ENCODE measurements around the gene GARRE1.

GARRE1 gene

GRCh38 chr19:34298891-34299520 lies 44.7 kb downstream of the GARRE1 start:
- FAIRE-seq, result no peak
- TF ChIP-seq, protein P1, sequence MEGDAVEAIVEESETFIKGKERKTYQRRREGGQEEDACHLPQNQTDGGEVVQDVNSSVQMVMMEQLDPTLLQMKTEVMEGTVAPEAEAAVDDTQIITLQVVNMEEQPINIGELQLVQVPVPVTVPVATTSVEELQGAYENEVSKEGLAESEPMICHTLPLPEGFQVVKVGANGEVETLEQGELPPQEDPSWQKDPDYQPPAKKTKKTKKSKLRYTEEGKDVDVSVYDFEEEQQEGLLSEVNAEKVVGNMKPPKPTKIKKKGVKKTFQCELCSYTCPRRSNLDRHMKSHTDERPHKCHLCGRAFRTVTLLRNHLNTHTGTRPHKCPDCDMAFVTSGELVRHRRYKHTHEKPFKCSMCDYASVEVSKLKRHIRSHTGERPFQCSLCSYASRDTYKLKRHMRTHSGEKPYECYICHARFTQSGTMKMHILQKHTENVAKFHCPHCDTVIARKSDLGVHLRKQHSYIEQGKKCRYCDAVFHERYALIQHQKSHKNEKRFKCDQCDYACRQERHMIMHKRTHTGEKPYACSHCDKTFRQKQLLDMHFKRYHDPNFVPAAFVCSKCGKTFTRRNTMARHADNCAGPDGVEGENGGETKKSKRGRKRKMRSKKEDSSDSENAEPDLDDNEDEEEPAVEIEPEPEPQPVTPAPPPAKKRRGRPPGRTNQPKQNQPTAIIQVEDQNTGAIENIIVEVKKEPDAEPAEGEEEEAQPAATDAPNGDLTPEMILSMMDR (IDR thresholded peaks at IDR 0.05; ENCODE audit: insufficient read depth, missing control alignments), result no peak
- no peak for DNase-seq (ENCODE audit: insufficient read length, low spot score)

DNA sequence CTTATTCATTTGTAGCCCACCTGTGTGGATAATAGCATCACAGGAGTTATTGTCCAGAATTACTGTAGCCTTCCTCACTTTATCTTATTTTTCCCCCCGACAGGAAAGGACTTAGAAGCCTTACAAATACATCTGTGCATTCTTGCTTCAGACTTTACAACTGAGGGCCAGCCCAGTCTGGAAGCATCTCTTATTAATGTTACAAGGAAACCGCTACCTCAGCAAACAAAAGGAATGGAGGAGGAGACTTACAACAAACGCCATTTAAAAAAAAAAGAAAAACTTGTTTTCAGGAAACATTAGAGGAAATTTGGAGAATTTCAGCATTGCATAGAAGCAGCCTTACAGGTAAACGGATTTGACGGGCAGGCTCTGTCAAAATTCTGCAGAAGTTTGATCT lies 45.2 kb downstream of the GARRE1 start:
- no peak for DNase-seq (ENCODE audit: insufficient read length, low spot score)
- TF ChIP-seq, protein P1 (IDR thresholded peaks at IDR 0.05; ENCODE audit: insufficient read depth, missing control alignments), result no peak
- no peak for FAIRE-seq

DNA sequence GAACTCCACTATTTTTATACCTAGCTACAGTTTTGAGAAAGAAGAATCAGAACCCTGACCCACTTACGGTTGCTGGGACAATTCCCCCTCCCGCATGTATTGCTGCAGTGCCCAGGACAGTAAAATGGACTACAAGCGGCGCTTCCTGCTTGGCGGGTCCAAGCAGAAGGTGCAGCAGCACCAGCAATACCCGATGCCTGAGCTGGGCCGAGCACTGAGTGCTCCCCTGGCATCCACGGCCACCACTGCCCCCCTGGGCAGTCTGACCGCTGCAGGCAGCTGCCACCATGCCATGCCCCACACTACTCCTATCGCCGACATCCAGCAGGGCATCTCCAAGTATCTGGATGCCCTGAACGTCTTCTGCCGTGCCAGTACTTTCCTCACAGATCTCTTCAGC lies 46.0 kb downstream of the GARRE1 start:
- no peak for DNase-seq (ENCODE audit: insufficient read length, low spot score)
- TF ChIP-seq, protein P1 (IDR thresholded peaks at IDR 0.05; ENCODE audit: insufficient read depth, missing control alignments), result no peak
- FAIRE-seq, result no peak

DNA sequence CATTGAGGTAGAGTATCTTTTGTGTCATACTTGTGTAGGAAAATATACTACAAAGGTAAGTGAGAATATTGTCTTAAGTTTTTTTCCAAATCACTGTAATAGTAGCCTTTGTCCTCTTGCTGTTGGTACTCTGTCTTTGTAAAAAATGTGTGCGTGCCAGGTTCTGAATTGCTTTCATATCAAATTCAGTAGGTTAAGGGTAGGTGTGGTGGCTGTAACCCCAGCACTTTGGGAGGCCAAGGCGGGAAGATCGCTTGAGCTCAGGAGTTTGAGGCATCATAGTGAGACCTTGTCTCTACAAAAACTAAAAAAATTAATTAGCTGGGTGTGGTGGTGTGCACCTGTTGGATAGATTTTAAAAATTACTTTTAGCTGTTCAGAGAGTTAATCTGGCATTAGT lies 46.6 kb downstream of the GARRE1 start:
- DNase-seq (ENCODE audit: insufficient read length, low spot score) (no peak), FAIRE-seq (no peak)
- TF ChIP-seq, protein P1 (IDR thresholded peaks at IDR 0.05; ENCODE audit: insufficient read depth, missing control alignments), result no peak
